Bronchial epithelial cell (primary cell): ENCODE results near the gene GXYLT1. TPM values are rescaled to one million over a fixed set of nuclear protein-coding genes. Genes with fewer than 3 reads are reported as not detected.

Experiments used
- DNase-seq: peaks from one replicate; pipeline ENCODE4 v3.0.0-alpha.2; 2010; ENCODE audit warnings: low read depth
- FAIRE-seq: peaks from 2 replicates; lab custom pipeline; 2011; peaks lifted over from hg19 to GRCh38; lab: Jason Lieb, UNC
- H3K27me3 ChIP-seq: 2 replicates; pipeline ENCODE4 v1.5.1; 2011; ENCODE audit warnings: low read length; ENCODE audit not compliant: control insufficient read depth, insufficient read depth
- H3K36me3 ChIP-seq: 2 replicates; pipeline ENCODE4 v1.5.1; 2011; ENCODE audit warnings: low read length; ENCODE audit not compliant: control insufficient read depth, insufficient read depth
- H3K4me3 ChIP-seq: 2 replicates; pipeline ENCODE4 v1.5.1; 2011; ENCODE audit warnings: mild to moderate bottlenecking, low read depth, low read length, control low read depth
- total RNA-seq: library from RNA; depleted of rRNA; stranded (reverse); fragments of >200 nt; gene quantifications from 2 replicates; pipeline ENCODE4 v1.2.1, GENCODE V29; 2014
- TF ChIP-seq, protein P1 (sequence below): IDR thresholded peaks from 2 replicates; pipeline ENCODE4 v1.5.1; 2011; ENCODE audit warnings: mild to moderate bottlenecking, moderate library complexity, low read length, control low read depth, inconsistent platforms; ENCODE audit not compliant: insufficient read depth, severe bottlenecking

The GXYLT1 gene
- total RNA-seq, 1 donor from 2014 or later = 9.2 TPM

- FAIRE-seq (no peak), DNase-seq (peak; percentile 62)
Observed at GRCh38 chr12:42094277-42094676, 50.4 kb downstream of the GXYLT1 start.

GRCh38 chr12:42091769-42092168, 52.9 kb downstream of the GXYLT1 start:
- Histone ChIP-seq H3K4me3 (no peak overlapping the region), H3K27me3 (no peaks in the 10 kb centered on the region), H3K36me3 (no peaks in the 10 kb centered on the region)
- FAIRE-seq (no peak), DNase-seq (peak; percentile 32)
- TF ChIP-seq, protein P1, sequence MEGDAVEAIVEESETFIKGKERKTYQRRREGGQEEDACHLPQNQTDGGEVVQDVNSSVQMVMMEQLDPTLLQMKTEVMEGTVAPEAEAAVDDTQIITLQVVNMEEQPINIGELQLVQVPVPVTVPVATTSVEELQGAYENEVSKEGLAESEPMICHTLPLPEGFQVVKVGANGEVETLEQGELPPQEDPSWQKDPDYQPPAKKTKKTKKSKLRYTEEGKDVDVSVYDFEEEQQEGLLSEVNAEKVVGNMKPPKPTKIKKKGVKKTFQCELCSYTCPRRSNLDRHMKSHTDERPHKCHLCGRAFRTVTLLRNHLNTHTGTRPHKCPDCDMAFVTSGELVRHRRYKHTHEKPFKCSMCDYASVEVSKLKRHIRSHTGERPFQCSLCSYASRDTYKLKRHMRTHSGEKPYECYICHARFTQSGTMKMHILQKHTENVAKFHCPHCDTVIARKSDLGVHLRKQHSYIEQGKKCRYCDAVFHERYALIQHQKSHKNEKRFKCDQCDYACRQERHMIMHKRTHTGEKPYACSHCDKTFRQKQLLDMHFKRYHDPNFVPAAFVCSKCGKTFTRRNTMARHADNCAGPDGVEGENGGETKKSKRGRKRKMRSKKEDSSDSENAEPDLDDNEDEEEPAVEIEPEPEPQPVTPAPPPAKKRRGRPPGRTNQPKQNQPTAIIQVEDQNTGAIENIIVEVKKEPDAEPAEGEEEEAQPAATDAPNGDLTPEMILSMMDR = no peak

More at GRCh38 chr12:42094277-42094676, 50.4 kb downstream of the GXYLT1 start:
- TF ChIP-seq, protein P1 = no peak
- H3K27me3 ChIP-seq = no peaks in the 10 kb centered on the region
- peaks cover 2% of the 10 kb centered on the region for H3K36me3 ChIP-seq
- no peak overlapping the region for H3K4me3 ChIP-seq

DNA sequence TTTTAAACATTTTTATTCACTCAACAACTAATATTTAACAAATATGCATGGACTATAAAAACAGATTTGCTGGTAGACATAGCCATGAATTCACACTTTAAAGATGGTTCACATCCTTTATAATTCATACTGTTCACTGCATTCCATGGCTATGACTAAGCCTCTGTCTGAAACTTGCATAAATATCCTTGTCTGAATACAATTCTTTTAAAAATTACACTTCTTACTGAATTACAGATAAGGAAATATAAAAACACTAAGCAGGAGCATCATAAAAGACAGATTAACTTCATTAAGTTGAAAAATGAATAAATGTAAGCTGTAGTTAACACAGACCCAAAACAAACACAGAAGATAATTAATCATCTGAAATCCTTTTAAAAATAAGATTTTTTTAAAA, 53.8 kb downstream of the GXYLT1 start:
- Histone ChIP-seq H3K27me3 (no peaks in the 10 kb centered on the region), H3K4me3 (no peak overlapping the region), H3K36me3 (no peaks in the 10 kb centered on the region)
- FAIRE-seq (no peak), DNase-seq (peak; percentile 69)
- TF ChIP-seq, protein P1 = no peak

- TF ChIP-seq, protein P1 = no peak
- no peaks in the 10 kb centered on the region for H3K36me3 ChIP-seq
- H3K27me3 ChIP-seq = no peaks in the 10 kb centered on the region
- FAIRE-seq (no peak), DNase-seq (no peak)
- no peak overlapping the region for H3K4me3 ChIP-seq
Observed at GRCh38 chr12:42086031-42086430, 58.6 kb downstream of the GXYLT1 start.

GRCh38 chr12:42085594-42085993, 59.1 kb downstream of the GXYLT1 start:
- H3K4me3 ChIP-seq = no peak overlapping the region
- FAIRE-seq (no peak), DNase-seq (no peak)
- no peaks in the 10 kb centered on the region for H3K36me3 ChIP-seq
- no peaks in the 10 kb centered on the region for H3K27me3 ChIP-seq
- TF ChIP-seq, protein P1 = no peak

DNA sequence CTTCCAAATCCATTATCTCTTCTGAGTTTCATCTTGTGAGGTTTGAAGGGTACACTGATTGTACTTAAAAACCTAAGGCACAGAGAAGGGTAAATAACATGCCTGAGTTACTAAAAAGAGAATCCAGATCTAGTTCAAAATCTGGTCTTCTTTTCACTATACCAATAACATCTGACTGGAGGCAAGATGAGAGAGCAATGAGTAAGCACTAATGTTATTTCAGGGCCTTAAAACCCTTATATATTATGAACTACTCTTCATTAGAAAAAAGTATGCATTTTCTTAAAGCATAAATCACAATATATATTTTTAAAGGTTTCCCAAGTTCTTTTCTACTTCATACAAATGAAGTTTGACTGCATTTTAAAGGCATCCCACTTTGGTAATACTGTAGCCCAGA, 60.2 kb downstream of the GXYLT1 start:
- H3K4me3 ChIP-seq = no peak overlapping the region
- FAIRE-seq (no peak), DNase-seq (no peak)
- TF ChIP-seq, protein P1 = no peak
- H3K27me3 ChIP-seq = no peaks in the 10 kb centered on the region
- H3K36me3 ChIP-seq = no peaks in the 10 kb centered on the region
